ENCODE results near the gene LCOR.
A peak's percentile ranks its signal among the peaks of the same experiment; 100 is the strongest.
"Not testable (repeated sequence)": the region's sequence is repeated elsewhere in the genome, so short reads cannot be mapped to it uniquely, and the experiment has no call there.

LCOR gene

GRCh38 chr10:96935810-96936209, 103.7 kb downstream of the LCOR start:
- DNase-seq (ENCODE audit: low read depth) = no peak

DNA sequence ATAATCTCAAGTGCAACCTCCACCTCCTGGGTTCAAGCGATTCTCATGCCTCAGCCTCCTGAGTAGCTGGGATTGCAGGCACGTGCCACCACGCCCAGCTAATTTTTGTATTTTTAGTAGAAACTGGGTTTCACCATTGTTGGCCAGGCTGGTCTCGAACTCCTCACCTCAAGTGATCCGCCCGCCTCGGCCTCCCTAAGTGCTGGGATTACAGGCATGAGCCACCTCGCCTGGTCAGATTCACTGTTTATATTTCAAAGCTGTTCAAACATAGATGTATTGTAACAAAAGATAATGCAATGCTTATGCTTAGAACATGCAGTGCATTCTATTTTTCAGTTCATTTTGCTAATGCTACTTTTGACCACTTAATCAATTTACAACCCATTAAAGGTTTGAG, 111.1 kb downstream of the LCOR start:
- not testable (repeated sequence) for DNase-seq (ENCODE audit: low read depth)

GRCh38 chr10:96947036-96947435, 114.9 kb downstream of the LCOR start:
- no peak for DNase-seq (ENCODE audit: low read depth)

GRCh38 chr10:96949039-96949683, 117.1 kb downstream of the LCOR start:
- no peak for DNase-seq (ENCODE audit: low read depth)

DNA sequence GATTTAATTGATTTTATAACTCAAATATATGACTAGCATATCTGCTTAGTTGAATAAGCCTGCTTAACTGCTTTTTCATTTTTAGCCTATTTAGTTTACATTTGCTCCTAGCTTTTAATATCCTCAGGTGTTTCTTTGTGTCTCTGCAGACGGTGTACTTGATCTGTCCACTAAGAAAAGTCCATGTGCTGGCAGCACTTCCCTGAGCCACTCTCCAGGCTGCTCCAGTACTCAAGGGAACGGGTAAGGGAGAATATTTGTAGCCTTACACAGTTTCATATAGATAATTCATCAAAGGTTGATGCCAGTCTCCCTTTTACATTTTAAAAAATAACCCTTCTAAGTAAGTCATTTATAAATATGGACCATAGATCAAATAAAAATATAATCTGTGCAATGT, 119.9 kb downstream of the LCOR start:
- no peak for DNase-seq (ENCODE audit: low read depth)

DNA sequence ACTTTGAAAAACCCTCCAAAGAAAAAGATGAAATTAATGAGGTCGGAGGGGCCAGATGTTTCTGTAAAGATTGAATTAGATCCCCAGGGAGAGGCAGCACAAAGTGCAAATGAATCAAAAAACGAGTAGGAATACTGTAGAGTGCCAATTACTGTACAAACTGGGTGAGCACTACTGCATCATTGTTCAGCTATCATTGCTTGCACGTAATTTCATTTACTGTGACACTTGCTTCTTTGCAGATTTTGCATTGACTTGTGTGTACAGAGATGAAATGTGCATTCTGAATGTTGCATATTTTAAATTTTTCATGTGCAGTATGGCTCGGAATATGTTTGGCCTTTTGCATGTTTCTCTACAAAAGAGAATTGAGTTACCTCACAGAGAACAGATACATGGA, 123.7 kb downstream of the LCOR start:
- no peak for DNase-seq (ENCODE audit: low read depth)

GRCh38 chr10:96958071-96958470, 126.0 kb downstream of the LCOR start:
- no peak for DNase-seq (ENCODE audit: low read depth)

- no peak for DNase-seq (ENCODE audit: low read depth)
Observed at GRCh38 chr10:96959733-96960132, 127.6 kb downstream of the LCOR start.

GRCh38 chr10:96960872-96961271, 128.8 kb downstream of the LCOR start:
- no peak for DNase-seq (ENCODE audit: low read depth)

DNA sequence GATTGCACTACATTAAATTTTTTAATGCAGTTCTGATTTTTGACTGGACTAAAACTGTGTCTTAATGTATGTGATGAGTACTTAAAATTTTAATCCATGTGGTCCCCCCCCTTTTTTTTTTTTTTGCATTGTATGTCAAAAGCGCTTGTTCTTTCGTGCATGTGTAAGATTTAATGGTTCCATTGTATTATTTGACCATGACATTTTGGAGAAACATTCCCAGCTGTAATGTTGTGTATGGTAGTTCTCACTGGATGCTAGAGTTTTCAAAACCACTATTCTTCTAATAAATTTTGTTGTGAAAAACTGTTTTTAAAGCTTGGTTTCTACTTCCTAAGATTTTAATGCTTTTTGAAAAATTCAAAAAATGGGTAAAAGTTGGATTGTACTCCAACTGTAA, 132.0 kb downstream of the LCOR start:
- DNase-seq (ENCODE audit: low read depth) = no peak

- peak; percentile 10 for DNase-seq (ENCODE audit: low read depth)
Observed at GRCh38 chr10:96967847-96968246, 135.7 kb downstream of the LCOR start.

GRCh38 chr10:96968682-96969423, 136.8 kb downstream of the LCOR start:
- DNase-seq (ENCODE audit: low read depth) = no peak

GRCh38 chr10:96971324-96971723, 139.2 kb downstream of the LCOR start:
- DNase-seq (ENCODE audit: low read depth) = no peak

- DNase-seq (ENCODE audit: low read depth) = no peak
Observed at GRCh38 chr10:96972264-96972663, 140.2 kb downstream of the LCOR start.

- no peak for DNase-seq (ENCODE audit: low read depth)
Observed at GRCh38 chr10:96973809-96974747, 142.0 kb downstream of the LCOR start.

DNA sequence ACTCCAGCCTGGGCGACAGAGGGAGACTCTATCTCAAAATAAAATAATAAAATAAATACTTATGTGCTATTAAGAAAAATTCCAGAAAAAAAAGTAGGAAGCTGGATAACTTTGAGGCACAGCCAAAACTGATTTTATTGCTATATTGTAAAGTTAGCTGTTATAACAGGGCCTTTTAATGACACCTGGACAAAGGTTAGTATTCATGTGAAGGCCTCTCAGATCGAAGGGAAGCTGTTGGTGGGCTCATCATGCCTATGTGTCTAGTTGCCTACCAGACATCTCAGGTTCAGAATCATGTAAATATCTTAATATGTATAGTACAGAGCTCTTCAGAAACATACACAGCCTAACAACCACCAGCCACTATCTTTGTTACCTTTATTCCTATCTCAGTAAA, 143.0 kb downstream of the LCOR start:
- DNase-seq (ENCODE audit: low read depth) = no peak

- no peak for DNase-seq (ENCODE audit: low read depth)
Observed at GRCh38 chr10:96978621-96979154, 146.6 kb downstream of the LCOR start.

DNA sequence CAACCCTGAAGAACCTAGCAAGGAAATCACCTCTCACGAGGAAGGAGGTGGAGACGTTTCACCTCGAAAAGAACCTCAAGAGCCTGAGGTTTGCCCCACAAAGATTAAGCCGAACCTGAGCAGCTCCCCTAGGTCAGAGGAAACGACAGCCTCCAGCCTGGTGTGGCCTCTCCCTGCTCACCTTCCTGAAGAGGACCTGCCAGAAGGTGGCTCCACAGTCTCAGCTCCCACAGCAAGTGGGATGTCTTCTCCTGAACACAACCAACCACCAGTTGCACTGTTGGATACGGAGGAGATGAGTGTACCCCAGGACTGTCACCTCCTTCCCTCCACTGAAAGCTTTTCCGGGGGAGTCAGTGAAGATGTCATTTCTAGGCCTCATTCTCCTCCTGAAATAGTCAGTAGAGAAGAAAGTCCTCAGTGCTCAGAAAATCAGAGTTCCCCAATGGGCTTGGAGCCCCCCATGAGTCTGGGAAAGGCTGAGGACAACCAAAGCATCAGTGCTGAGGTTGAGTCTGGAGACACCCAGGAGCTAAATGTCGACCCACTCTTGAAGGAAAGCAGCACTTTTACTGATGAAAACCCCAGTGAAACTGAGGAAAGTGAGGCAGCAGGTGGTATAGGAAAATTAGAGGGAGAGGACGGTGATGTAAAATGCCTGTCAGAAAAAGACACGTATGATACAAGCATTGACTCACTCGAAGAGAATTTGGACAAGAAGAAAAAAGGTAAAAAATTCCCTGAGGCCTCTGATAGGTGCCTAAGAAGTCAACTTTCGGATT, 150.2 kb downstream of the LCOR start:
- DNase-seq (ENCODE audit: low read depth) = no peak

DNA sequence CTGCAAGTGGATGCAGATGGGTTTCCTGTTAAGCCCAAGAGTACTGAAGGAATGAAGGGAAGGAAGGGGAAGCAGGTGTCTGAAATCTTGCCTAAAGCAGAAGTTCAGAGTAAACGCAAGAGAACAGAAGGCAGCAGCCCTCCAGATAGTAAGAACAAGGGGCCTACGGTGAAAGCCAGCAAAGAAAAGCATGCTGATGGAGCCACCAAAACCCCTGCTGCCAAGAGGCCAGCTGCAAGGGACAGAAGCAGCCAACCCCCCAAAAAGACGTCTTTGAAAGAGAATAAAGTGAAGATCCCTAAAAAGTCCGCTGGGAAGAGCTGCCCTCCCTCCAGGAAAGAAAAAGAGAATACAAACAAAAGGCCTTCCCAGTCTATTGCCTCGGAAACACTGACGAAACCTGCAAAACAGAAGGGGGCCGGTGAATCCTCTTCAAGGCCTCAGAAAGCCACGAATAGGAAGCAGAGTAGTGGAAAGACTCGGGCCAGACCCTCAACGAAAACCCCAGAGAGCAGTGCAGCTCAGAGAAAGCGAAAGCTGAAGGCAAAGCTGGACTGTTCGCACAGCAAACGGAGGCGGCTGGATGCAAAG, 152.5 kb downstream of the LCOR start:
- DNase-seq (ENCODE audit: low read depth) = no peak

DNA sequence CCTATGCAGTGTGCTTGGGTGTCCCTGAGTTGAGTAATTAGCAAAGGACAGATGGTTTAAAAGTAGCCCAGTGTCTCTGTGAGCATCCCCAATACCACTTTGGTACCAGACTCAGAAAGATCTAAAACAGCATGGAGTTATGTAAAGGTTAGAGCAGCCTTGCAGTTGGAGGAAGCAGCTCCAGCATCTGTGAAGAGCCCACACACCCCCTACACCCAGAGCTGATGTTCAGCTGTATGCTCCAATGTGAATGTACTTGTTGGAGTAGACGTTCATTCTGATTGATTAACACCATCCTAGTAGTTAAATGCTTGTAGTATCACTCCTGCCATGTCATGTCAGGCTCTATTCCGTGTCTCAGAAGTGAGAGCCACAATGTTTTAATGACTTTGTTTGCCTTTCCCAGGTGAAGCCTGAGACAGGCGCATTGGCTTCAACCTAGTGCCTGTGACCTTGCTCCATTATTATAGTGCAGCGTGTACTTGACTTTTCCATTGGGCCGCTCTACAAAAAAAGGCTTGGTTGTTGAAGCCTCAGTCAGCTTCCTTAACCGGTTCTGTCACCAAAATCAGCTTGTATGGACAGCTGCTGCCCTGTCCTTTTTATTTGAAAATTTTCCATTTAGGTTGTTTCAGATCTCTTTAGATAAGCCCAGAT, 154.2 kb downstream of the LCOR start:
- DNase-seq (ENCODE audit: low read depth) = no peak
